Measurements from ENCODE around the gene CAP2.

Gene CAP2

DNA sequence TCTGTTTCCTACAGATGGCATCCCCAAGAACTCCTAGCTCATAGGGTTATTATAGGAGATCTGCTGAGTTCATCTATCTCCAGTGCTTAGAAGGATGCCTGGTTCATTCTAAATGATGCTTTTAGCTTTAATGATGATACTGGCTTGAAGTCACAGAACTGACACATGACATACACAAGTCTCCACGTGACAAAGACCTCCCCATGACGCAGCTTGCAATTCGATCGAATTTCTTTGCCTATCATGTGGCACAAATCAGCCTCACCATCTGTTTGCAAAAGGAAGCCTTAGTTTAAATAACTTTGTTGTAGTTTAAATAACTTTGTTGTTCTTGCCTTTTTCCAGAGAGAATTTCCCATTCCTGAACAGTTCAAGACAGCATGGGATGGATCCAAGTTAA, 162.6 kb downstream of the CAP2 start:
- Histone ChIP-seq H3K9me2 (replicated peaks; ENCODE audit: control insufficient read depth, low read length) (no peaks in the 10 kb centered on the region), H3K4me1 (ENCODE audit: control insufficient read depth, low read length) (no peaks in the 10 kb centered on the region), H3K9me3 (ENCODE audit: control insufficient read depth, insufficient read depth, low read length) (no peaks in the 10 kb centered on the region), H3K27ac (ENCODE audit: low read depth, low read length) (no peak overlapping the region), H4K20me1 (ENCODE audit: control insufficient read depth, insufficient read depth, low read depth, low read length) (no peaks in the 10 kb centered on the region), H3F3A (ENCODE audit: control insufficient read depth, insufficient read depth) (no peaks in the 10 kb centered on the region), H3K4me3 (ENCODE audit: low read length) (no peak overlapping the region), H3K79me2 (ENCODE audit: control insufficient read depth, low read length) (no peaks in the 10 kb centered on the region), H3K4me2 (ENCODE audit: low read length) (no peak overlapping the region), H3K36me3 (ENCODE audit: control insufficient read depth, low read length) (no peaks in the 10 kb centered on the region), H3K27me3 (ENCODE audit: control insufficient read depth, low read length) (no peaks in the 10 kb centered on the region)
- TF ChIP-seq CTCF (IDR thresholded peaks at IDR 0.05; ENCODE audit: low read depth, low read length, poor library complexity, severe bottlenecking) (no peak), EZH2phosphoT487 (IDR thresholded peaks at IDR 0.05; ENCODE audit: borderline replicate concordance, low read length) (no peak)

DNA sequence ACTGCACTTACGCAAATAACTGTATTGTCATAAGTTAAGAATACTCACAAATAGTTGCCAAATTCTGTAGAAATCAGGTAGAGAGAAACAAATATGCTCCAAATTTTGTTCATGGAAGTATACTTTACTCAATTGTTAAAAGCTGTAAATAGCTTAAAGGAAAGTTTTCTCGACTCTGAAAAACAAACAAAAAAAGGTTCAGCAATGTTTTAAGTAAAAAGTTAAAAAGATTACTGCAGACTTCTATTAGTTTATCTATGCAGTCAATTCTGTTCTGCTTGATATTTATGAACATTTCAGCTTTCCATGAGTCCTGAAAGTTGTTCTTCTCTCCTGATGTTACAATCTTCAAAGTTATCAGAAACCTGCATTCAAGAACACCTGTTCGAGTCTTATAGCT, 169.2 kb downstream of the CAP2 start:
- no peaks in the 10 kb centered on the region for H3K9me2 ChIP-seq (replicated peaks; ENCODE audit: control insufficient read depth, low read length)
- H3F3A ChIP-seq (ENCODE audit: control insufficient read depth, insufficient read depth), result no peaks in the 10 kb centered on the region
- peaks cover 10% of the 10 kb centered on the region; the same call in 1 of the 2 replicates for H3K9me3 ChIP-seq (ENCODE audit: control insufficient read depth, insufficient read depth, low read length)
- no peak for TF ChIP-seq CTCF (IDR thresholded peaks at IDR 0.05; ENCODE audit: low read depth, low read length, poor library complexity, severe bottlenecking)
- no peak for TF ChIP-seq EZH2phosphoT487 (IDR thresholded peaks at IDR 0.05; ENCODE audit: borderline replicate concordance, low read length)
- H3K4me1 ChIP-seq (ENCODE audit: control insufficient read depth, low read length), result no peaks in the 10 kb centered on the region
- no peaks in the 10 kb centered on the region for H3K36me3 ChIP-seq (ENCODE audit: control insufficient read depth, low read length)
- H3K27ac ChIP-seq (ENCODE audit: low read depth, low read length), result no peak overlapping the region
- H3K4me3 ChIP-seq (ENCODE audit: low read length), result no peak overlapping the region
- H4K20me1 ChIP-seq (ENCODE audit: control insufficient read depth, insufficient read depth, low read depth, low read length), result no peaks in the 10 kb centered on the region
- H3K27me3 ChIP-seq (ENCODE audit: control insufficient read depth, low read length), result no peaks in the 10 kb centered on the region
- no peaks in the 10 kb centered on the region for H3K79me2 ChIP-seq (ENCODE audit: control insufficient read depth, low read length)
- H3K4me2 ChIP-seq (ENCODE audit: low read length), result no peak overlapping the region

- no peak overlapping the region for H3K4me2 ChIP-seq (ENCODE audit: low read length)
- H3K4me1 ChIP-seq (ENCODE audit: control insufficient read depth, low read length), result no peaks in the 10 kb centered on the region
- H3K27me3 ChIP-seq (ENCODE audit: control insufficient read depth, low read length), result no peaks in the 10 kb centered on the region
- H3K9me3 ChIP-seq (ENCODE audit: control insufficient read depth, insufficient read depth, low read length), result peaks cover 10% of the 10 kb centered on the region; the same call in 1 of the 2 replicates
- H3K79me2 ChIP-seq (ENCODE audit: control insufficient read depth, low read length), result no peaks in the 10 kb centered on the region
- H3F3A ChIP-seq (ENCODE audit: control insufficient read depth, insufficient read depth), result no peaks in the 10 kb centered on the region
- no peak overlapping the region for H3K27ac ChIP-seq (ENCODE audit: low read depth, low read length)
- no peaks in the 10 kb centered on the region for H3K9me2 ChIP-seq (replicated peaks; ENCODE audit: control insufficient read depth, low read length)
- no peaks in the 10 kb centered on the region for H3K36me3 ChIP-seq (ENCODE audit: control insufficient read depth, low read length)
- H4K20me1 ChIP-seq (ENCODE audit: control insufficient read depth, insufficient read depth, low read depth, low read length), result no peaks in the 10 kb centered on the region
- no peak for TF ChIP-seq CTCF (IDR thresholded peaks at IDR 0.05; ENCODE audit: low read depth, low read length, poor library complexity, severe bottlenecking)
- no peak for TF ChIP-seq EZH2phosphoT487 (IDR thresholded peaks at IDR 0.05; ENCODE audit: borderline replicate concordance, low read length)
- H3K4me3 ChIP-seq (ENCODE audit: low read length), result no peak overlapping the region
These were observed 172.0 kb downstream of the CAP2 start for GRCh38 chr6:17565399-17565798.

Data from DOHH2 (cell line).